IPS DF 19.7 (cell line): ENCODE results near the gene FDX2.

Source experiments
- DNase-seq: peaks from one replicate; pipeline ENCODE4 v3.0.0-alpha.2; 2013; ENCODE audit warnings: low read depth, low spot score

The FDX2 gene

DNA sequence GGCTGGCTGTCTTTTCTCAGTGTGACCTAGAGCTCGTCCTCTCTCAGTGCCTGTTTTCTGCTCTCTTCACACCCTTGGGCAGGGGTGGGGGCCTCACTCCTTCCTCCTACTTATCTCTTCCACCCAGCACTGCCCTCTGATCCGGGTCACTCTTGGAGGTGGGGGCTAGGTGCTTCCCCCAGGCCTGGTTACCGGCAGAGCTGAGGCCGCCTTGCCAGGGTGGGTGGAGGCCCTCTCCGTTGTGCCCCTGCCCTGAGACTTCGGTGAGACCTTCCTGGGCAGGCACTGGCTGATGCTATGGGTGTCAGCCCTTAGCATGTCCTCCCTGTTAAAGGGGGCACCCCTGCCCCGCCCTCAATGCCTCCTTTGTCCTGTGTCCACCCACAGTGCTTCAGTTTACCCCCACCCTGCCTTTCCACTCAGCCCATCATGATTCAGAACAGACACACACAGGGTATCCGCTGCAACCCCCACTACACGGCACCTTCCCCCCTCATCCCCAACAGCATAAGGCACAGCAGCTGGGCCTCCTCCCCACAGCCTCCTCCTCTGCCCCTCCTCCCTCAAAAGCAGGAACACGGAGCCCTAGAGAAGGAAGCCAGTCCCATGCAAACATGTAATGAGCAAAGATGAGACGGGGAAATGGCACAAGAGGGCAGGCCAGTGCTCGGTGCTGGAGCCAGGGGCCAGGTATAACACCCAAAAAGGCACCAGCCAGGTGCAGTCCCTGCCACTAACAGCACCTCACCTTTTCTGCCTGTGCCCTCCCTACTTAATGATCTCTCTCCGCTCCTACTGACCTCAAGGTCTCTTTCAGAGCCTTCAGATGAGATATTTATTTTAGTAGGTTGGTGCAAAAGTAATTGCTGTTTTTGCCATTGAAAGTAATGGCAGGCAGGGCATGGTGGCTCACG, 16.0 kb downstream of the FDX2 start:
- DNase-seq, result no peak

DNA sequence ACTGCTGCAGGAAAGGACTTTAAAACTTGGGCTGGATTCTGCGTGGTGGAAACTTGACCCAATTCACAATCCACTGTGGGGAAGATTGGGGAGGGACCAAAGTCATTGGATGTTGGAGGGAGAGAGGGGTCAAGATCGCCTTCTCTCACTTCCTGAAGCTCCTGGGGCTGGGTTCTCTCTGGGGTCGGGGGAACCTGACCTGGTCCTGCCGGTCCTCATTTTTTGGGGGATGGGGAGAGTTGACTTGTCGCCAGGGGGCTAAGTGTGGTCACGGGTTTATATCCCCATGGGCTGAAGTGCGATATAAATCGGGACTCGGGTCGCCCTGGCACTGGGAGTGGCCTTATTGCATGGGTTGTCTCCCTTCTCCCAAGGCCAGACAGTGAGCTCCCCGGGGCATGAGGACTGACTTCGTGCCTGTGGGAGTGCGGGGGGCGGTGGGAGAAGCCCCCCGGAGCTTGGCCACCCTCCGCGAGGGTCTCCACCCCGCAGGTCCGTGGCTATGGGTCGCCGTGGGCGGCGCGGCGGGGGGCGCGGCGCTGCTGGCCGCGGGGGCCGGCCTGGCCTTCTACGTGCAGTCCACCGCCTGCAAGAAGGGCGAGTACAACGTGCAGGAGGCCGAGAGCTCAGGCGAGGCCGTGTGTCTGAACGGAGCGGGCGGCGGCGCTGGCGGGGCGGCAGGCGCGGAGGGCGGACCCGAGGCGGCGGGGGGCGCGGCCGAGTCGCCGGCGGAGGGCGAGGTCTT, 19.8 kb downstream of the FDX2 start:
- no peak for DNase-seq

DNA sequence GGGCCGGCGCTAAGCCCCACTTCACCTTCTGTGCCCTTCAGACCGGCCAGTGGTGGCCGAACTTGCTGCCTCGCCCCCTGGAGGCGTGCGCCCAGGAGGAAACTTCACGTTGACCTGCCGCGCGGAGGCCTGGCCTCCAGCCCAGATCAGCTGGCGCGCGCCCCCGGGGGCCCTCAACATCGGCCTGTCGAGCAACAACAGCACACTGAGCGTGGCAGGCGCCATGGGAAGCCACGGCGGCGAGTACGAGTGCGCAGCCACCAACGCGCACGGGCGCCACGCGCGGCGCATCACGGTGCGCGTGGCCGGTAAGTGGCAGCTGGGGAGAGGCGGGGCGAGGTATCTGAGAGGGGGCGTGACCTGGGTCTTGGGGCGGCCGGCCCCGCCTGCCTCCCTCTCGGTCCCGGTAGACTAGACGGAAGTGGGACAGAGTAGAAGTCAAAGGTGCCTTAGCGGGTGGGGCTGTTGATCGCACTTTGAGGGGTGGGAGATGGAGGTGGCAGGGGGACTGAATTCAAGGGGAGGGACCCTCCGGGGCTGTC, 20.4 kb downstream of the FDX2 start:
- no peak for DNase-seq

DNA sequence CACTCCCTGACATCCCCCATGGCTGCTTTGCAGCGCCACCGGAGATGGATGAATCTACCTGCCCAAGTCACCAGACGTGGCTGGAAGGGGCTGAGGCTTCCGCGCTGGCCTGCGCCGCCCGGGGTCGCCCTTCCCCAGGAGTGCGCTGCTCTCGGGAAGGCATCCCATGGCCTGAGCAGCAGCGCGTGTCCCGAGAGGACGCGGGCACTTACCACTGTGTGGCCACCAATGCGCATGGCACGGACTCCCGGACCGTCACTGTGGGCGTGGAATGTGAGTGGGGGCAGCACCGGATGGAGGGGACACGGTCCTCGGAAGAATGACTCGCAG, 21.5 kb downstream of the FDX2 start:
- no peak for DNase-seq

DNA sequence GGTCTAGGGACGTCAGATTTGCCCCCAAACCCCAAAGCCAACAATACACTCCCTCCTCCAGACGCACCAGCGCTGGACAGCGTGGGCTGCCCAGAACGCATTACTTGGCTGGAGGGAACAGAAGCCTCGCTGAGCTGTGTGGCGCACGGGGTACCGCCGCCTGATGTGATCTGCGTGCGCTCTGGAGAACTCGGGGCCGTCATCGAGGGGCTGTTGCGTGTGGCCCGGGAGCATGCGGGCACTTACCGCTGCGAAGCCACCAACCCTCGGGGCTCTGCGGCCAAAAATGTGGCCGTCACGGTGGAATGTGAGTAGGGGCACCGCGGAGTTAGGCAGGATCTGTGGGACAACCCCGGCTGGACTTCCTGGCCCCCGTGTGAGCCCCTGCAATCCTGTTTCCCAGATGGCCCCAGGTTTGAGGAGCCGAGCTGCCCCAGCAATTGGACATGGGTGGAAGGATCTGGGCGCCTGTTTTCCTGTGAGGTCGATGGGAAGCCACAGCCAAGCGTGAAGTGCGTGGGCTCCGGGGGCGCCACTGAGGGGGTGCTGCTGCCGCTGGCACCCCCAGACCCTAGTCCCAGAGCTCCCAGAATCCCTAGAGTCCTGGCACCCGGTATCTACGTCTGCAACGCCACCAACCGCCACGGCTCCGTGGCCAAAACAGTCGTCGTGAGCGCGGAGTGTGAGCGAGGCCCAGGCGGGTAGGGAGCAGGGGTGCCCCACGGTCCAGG, 22.0 kb downstream of the FDX2 start:
- no peak for DNase-seq

DNA sequence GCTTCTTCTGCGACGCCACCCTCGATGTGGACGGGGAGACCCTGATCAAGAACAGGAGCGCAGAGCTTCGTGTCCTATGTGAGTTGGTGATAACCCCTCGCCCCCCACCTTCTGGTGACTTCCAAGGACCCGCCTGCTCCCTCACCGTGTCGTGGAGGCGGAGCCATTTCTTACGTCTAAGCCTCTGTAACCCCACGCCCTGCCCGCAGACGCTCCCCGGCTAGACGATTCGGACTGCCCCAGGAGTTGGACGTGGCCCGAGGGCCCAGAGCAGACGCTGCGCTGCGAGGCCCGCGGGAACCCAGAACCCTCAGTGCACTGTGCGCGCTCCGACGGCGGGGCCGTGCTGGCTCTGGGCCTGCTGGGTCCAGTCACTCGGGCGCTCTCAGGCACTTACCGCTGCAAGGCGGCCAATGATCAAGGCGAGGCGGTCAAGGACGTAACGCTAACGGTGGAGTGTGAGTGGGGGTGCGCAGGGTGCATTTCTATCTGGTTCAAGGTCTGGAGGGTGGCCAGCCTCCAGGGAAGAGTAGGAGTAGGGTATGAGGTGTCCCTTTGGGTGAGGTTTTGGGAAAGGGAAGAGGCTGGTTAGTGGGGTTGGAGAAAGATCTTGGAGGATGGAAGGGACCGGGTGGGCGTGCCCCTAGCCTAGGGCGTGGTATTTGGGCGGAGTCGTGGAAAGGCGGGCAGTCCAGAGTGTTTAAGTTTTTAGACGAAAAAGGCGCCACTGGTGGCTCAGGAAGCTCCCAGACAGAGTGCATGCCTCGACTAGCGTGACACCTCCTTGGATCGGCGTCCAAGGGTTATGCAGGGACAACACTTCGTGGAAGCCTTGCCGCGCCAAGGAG, 22.8 kb downstream of the FDX2 start:
- DNase-seq, result no peak

DNA sequence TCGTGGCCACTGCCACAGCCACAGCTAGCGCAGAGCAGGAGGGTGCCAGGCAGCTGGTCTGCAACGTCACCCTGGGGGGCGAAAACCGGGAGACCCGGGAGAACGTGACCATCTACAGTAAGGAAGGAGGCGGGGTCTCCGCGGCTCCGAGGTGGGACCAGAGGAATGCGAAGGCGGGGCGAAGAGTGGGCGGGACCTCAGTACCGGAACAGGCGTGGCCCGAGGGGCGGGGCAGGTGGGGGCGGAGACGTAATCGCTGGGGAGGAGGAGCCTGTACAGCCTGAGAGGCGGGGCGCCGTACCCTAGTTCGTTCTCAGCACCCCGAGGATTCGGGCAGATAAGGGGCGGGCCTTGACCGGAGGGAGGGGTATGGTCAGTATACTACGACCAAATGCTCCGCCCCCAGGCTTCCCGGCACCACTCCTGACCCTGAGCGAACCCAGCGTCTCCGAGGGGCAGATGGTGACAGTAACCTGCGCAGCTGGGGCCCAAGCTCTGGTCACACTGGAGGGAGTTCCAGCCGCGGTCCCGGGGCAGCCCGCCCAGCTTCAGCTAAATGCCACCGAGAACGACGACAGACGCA, 23.5 kb downstream of the FDX2 start:
- DNase-seq, result no peak

DNA sequence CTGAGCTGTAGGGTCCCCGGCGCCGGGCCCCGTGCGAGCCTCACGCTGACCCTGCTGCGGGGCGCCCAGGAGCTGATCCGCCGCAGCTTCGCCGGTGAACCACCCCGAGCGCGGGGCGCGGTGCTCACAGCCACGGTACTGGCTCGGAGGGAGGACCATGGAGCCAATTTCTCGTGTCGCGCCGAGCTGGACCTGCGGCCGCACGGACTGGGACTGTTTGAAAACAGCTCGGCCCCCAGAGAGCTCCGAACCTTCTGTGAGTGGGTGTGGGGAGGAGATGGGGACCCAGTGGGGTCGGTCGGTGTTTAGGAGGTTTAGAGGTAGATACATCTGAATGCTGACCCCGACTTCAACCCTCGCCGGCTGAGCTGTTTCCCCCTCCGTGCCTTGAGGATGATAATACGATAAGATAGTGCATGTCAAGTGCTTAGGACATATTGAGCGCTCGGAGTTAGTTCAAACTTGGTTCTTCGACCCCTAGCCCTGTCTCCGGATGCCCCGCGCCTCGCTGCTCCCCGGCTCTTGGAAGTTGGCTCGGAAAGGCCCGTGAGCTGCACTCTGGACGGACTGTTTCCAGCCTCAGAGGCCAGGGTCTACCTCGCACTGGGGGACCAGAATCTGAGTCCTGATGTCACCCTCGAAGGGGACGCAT, 24.1 kb downstream of the FDX2 start:
- no peak for DNase-seq

DNA sequence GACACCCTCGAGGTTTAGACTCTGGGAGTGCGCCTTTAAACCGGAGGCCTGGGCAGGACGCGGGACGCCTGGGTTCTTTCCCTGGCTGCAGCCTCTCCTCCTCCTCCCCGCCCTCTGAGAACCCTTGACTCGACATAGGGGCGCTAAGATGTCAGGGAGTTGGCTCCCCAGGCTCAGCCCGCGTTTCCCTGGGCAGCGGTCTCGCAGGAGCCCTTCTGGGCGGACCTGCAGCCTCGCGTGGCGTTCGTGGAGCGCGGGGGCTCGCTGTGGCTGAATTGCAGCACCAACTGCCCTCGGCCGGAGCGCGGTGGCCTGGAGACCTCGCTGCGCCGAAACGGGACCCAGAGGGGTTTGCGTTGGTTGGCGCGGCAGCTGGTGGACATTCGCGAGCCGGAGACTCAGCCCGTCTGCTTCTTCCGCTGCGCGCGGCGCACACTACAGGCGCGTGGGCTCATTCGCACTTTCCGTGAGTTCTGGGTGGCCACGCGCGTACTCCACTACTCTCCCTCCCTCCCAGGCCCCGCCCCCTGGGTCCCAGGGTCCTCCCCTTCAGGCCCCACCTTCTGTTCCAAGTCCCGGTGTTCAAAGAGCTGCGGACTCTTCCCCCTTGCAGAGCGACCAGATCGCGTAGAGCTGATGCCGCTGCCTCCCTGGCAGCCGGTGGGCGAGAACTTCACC, 24.8 kb downstream of the FDX2 start:
- DNase-seq, result no peak

DNA sequence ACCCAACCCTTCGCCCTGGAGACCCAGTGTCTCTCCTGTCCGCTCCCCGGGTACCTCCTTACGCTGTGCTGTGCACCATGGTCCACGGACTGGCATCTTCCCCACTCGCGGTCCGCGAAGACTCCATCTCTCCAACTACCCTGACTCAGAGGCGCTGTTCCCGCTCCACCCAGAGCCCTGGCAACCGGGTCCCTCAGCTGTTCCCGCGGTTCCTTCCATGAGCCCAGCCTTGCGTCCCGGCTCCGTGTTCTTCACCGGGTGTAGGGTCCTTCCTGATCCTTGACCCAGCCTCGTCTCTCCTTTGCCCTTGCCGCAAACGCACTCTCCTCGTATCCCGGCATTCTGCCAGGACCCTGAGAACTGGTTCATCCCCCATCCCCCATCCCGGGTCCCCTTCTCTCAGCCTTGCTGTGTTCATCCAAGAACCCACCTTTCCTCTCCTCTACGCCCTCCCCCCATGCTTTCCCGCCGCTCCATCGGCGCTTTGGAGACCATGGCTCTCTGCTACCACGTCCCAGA, 25.4 kb downstream of the FDX2 start:
- no peak for DNase-seq

DNA sequence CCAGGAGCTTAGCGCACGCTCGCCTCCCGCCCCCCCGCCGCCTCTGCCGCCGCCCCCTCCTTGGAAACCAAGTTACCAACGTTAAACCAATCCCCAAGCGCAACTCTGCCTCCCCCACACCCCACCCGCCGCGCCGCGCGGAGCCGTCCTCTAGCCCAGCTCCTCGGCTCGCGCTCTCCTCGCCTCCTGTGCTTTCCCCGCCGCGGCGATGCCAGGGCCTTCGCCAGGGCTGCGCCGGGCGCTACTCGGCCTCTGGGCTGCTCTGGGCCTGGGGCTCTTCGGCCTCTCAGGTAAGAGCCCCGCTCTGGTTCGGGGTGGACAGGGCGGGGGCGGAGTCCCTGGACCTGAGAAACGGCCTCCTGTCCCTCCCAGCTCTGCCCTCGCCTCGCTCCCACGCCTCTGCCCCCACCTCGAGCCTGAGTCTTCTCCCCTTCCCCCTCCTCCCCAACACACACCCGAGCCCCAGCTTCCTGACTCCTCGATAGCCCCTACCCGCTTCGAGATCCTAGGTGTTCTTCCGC, 25.9 kb downstream of the FDX2 start, which contains the start of gene ICAM5:
ICAM5 (plus strand) TSS at position 117 of the 521 bp plus-strand sequence; CDS start at position 209, 92 bp downstream.
- no peak for DNase-seq

DNA sequence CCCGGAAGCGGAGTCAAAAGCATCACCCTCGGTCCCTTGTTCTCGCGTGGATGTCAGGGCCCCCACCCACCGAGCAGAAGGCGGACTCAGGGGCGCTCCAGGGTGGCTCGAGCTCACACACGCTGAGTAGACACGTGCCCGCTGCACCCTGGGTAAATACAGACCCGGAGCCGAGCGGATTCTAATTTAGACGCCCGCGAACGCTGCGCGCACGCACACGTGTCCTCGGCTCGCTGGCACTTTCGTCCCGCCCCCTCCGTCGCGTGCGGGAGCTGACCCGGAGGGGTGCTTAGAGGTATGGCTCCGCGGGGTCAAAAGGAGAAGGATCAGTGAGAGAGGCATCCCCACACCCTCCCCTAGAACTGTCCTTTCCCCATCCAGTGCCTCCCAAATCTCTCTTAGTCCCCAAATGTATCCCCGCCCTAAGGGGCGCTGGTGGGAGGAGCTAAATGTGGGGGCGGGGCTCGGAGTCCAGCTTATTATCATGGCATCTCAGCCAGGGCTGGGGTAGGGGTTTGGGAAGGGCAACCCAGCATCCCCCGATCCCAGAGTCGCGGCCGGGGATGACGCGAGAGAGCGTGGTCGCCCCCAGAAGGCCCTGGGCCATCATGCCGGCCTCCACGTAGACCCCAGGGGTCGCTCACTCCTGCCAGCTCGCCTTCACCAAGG, 26.5 kb downstream of the FDX2 start:
- no peak for DNase-seq

DNA sequence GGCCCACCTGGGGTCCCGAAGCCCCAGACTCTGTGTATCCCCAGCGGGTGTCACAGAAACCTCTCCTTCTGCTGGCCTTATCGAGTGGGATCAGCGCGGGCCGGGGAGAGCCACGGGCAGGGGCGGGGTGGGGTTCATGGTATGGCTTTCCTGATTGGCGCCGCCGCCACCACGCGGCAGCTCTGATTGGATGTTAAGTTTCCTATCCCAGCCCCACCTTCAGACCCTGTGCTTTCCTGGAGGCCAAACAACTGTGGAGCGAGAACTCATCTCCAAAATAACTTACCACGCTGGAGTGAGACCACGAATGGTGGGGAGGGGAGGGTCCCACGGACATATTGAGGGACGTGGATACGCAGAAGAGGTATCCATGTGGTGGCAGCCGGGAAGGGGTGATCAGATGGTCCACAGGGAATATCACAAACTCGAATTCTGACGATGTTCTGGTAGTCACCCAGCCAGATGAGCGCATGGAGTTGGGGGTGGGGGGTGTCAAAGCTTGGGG, 27.1 kb downstream of the FDX2 start:
- DNase-seq, result no peak

DNA sequence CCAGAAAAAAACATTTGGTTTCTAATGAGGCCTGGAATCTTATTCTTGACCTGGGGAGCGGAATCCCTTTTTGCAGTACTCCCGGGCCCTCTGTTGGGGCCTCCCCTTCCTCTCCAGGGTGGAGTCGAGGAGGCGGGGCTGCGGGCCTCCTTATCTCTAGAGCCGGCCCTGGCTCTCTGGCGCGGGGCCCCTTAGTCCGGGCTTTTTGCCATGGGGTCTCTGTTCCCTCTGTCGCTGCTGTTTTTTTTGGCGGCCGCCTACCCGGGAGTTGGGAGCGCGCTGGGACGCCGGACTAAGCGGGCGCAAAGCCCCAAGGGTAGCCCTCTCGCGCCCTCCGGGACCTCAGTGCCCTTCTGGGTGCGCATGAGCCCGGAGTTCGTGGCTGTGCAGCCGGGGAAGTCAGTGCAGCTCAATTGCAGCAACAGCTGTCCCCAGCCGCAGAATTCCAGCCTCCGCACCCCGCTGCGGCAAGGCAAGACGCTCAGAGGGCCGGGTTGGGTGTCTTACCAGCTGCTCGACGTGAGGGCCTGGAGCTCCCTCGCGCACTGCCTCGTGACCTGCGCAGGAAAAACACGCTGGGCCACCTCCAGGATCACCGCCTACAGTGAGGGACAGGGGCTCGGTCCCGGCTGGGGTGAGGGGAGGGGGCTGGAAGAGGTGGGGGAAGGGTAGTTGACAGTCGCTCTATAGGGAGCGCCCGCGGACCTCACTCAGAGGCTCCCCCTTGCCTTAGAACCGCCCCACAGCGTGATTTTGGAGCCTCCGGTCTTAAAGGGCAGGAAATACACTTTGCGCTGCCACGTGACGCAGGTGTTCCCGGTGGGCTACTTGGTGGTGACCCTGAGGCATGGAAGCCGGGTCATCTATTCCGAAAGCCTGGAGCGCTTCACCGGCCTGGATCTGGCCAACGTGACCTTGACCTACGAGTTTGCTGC, 28.7 kb downstream of the FDX2 start, which contains the start of gene ICAM4:
ICAM4 (plus strand) TSS at position 153 of the 935 bp plus-strand sequence; CDS start at position 211, 58 bp downstream.
- DNase-seq, result no peak

DNA sequence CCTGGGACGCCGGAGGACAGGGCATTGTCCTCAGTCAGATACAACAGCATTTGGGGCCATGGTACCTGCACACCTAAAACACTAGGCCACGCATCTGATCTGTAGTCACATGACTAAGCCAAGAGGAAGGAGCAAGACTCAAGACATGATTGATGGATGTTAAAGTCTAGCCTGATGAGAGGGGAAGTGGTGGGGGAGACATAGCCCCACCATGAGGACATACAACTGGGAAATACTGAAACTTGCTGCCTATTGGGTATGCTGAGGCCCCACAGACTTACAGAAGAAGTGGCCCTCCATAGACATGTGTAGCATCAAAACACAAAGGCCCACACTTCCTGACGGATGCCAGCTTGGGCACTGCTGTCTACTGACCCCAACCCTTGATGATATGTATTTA, 30.4 kb downstream of the FDX2 start:
- no peak for DNase-seq

DNA sequence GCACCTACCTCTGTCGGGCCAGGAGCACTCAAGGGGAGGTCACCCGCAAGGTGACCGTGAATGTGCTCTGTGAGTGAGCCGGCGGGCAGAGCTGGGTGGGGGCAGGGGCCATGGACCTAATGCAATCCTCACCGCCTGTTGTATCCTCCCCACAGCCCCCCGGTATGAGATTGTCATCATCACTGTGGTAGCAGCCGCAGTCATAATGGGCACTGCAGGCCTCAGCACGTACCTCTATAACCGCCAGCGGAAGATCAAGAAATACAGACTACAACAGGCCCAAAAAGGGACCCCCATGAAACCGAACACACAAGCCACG, 30.9 kb downstream of the FDX2 start:
- no peak for DNase-seq
